IMR-90 (cell line): ENCODE measurements around the gene DYSF. TPM values are rescaled to one million over a fixed set of nuclear protein-coding genes. Genes with fewer than 3 reads are reported as not detected.

Experiments used
- ATAC-seq: fragments of 200-7000 bp; cut with Tn5 transposase; 2 replicates; pipeline ENCODE4 v1.9.1; 2020; ENCODE audit warnings: low read depth, mild to moderate bottlenecking, moderate library complexity
- BruUV-seq: library from RNA; stranded (reverse); fragments of 400-500 nt; replicated peaks from 2 replicates; lab custom pipeline; 2021; lab: Mats Ljungman, UMichigan
- CTCF ChIA-PET: fragments of 300-600 bp; formaldehyde crosslinking; extraction: SDS; loops from one replicate; lab custom pipeline; 2021; ENCODE audit warnings: antibody characterized with exemption; lab: Yijun Ruan, JAX
- POLR2A ChIA-PET: fragments of 300-600 bp; sonication (Branson Sonifier 250); formaldehyde crosslinking; loops from one replicate; lab custom pipeline; 2022; ENCODE audit warnings: antibody characterized with exemption; ENCODE audit not compliant: unreplicated experiment; lab: Charles Lee
- DNase-seq: peaks from one replicate; pipeline ENCODE4 v3.0.0; 2013
- H2AFZ ChIP-seq: replicated peaks from 2 replicates; pipeline ENCODE3; 2013; ENCODE audit warnings: low read length, mild to moderate bottlenecking; ENCODE audit not compliant: poor library complexity
- H2AK5ac ChIP-seq: 2 replicates; pipeline ENCODE4 v1.6.1; 2013; ENCODE audit warnings: low read depth, low read length, inconsistent platforms
- H2AK9ac ChIP-seq: replicated peaks from 2 replicates; pipeline ENCODE3; 2013; ENCODE audit warnings: mild to moderate bottlenecking, low read depth, low read length, moderate library complexity; ENCODE audit not compliant: poor library complexity
- H2BK120ac ChIP-seq: 2 replicates; pipeline ENCODE4 v1.6.1; 2013; ENCODE audit warnings: low read depth, low read length, inconsistent platforms
- H2BK15ac ChIP-seq: 3 replicates; pipeline ENCODE4 v1.6.1; 2013; ENCODE audit warnings: low read depth, low read length, inconsistent platforms
- H2BK20ac ChIP-seq: 2 replicates; pipeline ENCODE4 v1.6.1; 2013; ENCODE audit warnings: low read depth, mild to moderate bottlenecking, inconsistent platforms, low read length, moderate library complexity
- H2BK5ac ChIP-seq: 2 replicates; pipeline ENCODE4 v1.6.1; 2013; ENCODE audit warnings: mild to moderate bottlenecking, low read depth, low read length, inconsistent platforms; ENCODE audit not compliant: poor library complexity, severe bottlenecking
- H3K14ac ChIP-seq: replicated peaks from 2 replicates; pipeline ENCODE4 v1.6.1; 2013; ENCODE audit warnings: low read depth, low read length, inconsistent platforms
- H3K18ac ChIP-seq: 2 replicates; pipeline ENCODE4 v1.6.1; 2013; ENCODE audit warnings: low read depth, low read length, control low read depth
- H3K23ac ChIP-seq: 2 replicates; pipeline ENCODE4 v1.6.1; 2013; ENCODE audit warnings: low read depth, low read length, inconsistent platforms
- H3K27ac ChIP-seq: 2 replicates; pipeline ENCODE4 v1.5.1; 2013; ENCODE audit warnings: mild to moderate bottlenecking, control low read depth, low read length; ENCODE audit not compliant: insufficient read depth
- H3K27me3 ChIP-seq: 2 replicates; pipeline ENCODE4 v1.6.1; 2013; ENCODE audit warnings: low read length; ENCODE audit not compliant: control insufficient read depth, insufficient read depth
- H3K36me3 ChIP-seq: 2 replicates; pipeline ENCODE4 v1.6.1; 2013; ENCODE audit warnings: low read length, mixed read lengths; ENCODE audit not compliant: control insufficient read depth, insufficient read depth
- H3K4ac ChIP-seq: 2 replicates; pipeline ENCODE4 v1.6.1; 2013; ENCODE audit warnings: low read depth, low read length, inconsistent platforms
- H3K4me1 ChIP-seq: 2 replicates; pipeline ENCODE4 v1.6.1; 2013; ENCODE audit warnings: low read length, mixed read lengths; ENCODE audit not compliant: control insufficient read depth, insufficient read depth
- H3K4me2 ChIP-seq: 2 replicates; pipeline ENCODE4 v1.6.1; 2013; ENCODE audit warnings: low read depth, mild to moderate bottlenecking, control low read depth, low read length, moderate library complexity
- H3K4me3 ChIP-seq: 2 replicates; pipeline ENCODE4 v1.5.1; 2013; ENCODE audit warnings: low read depth, mild to moderate bottlenecking, control low read depth, low read length, moderate library complexity; ENCODE audit not compliant: insufficient read depth
- H3K56ac ChIP-seq: 2 replicates; pipeline ENCODE4 v1.6.1; 2013; ENCODE audit warnings: low read length, inconsistent platforms; ENCODE audit not compliant: insufficient read depth; ENCODE audit errors: extremely low read depth
- H3K79me1 ChIP-seq, 2 experiments: 2 replicates each; pipeline ENCODE4 v1.6.1; 2013; ENCODE audit warnings: low read length in 2 of 2, inconsistent platforms in 1 of 2, low read depth in 1 of 2
- H3K9ac ChIP-seq: 2 replicates; pipeline ENCODE4 v1.6.1; 2013; ENCODE audit warnings: low read depth, low read length, control low read depth
- H3K9me1 ChIP-seq: 2 replicates; pipeline ENCODE4 v1.6.1; 2013; ENCODE audit warnings: low read length, inconsistent platforms; ENCODE audit not compliant: insufficient read depth
- H3K9me3 ChIP-seq: 2 replicates; pipeline ENCODE4 v1.6.1; 2013; ENCODE audit warnings: low read length; ENCODE audit not compliant: control insufficient read depth, insufficient read depth
- H4K20me1 ChIP-seq: 2 replicates; pipeline ENCODE4 v1.6.1; 2013; ENCODE audit warnings: low read length, inconsistent platforms; ENCODE audit not compliant: insufficient read depth
- H4K5ac ChIP-seq: 2 replicates; pipeline ENCODE4 v1.6.1; 2013; ENCODE audit warnings: mild to moderate bottlenecking, low read depth, low read length, control low read depth
- H4K8ac ChIP-seq, 2 experiments: 2 replicates each; pipeline ENCODE4 v1.6.1; 2013; ENCODE audit warnings: low read depth in 2 of 2, low read length in 2 of 2, control low read depth in 1 of 2, inconsistent platforms in 1 of 2
- H4K91ac ChIP-seq: 2 replicates; pipeline ENCODE4 v1.6.1; 2013; ENCODE audit warnings: low read depth, low read length, inconsistent platforms; ENCODE audit not compliant: insufficient read depth
- CHD1 ChIP-seq: IDR thresholded peaks from 2 replicates; pipeline ENCODE4 v1.6.1; 2012; ENCODE audit warnings: low read depth, low read length, improper control_type of control experiment
- ELK1 ChIP-seq: fragments of 150-350 bp; IDR thresholded peaks from 2 replicates; pipeline ENCODE4 v1.6.1; 2016; ENCODE audit warnings: low read depth, mild to moderate bottlenecking, low read length, moderate library complexity, borderline replicate concordance
- MAFK ChIP-seq: IDR thresholded peaks from 2 replicates; pipeline ENCODE4 v1.6.1; 2012; ENCODE audit warnings: low read depth, low read length, improper control_type of control experiment
- MAZ ChIP-seq: IDR thresholded peaks from 2 replicates; pipeline ENCODE4 v1.6.1; 2012; ENCODE audit warnings: low read depth, mild to moderate bottlenecking, low read length, improper control_type of control experiment, moderate library complexity, borderline replicate concordance
- MXI1 ChIP-seq: IDR thresholded peaks from 2 replicates; pipeline ENCODE4 v1.6.1; 2012; ENCODE audit warnings: low read depth, mild to moderate bottlenecking, low read length, moderate library complexity, borderline replicate concordance
- NFE2L2 ChIP-seq: fragments of 150-350 bp; IDR thresholded peaks from 2 replicates; pipeline ENCODE4 v1.6.1; 2016; ENCODE audit warnings: low read depth, mild to moderate bottlenecking, low read length
- POLR2A ChIP-seq: IDR thresholded peaks from 2 replicates; pipeline ENCODE4 v1.6.1; 2012; ENCODE audit warnings: mild to moderate bottlenecking, low read depth, low read length
- RAD21 ChIP-seq: IDR thresholded peaks from 2 replicates; pipeline ENCODE4 v1.6.1; 2012; ENCODE audit warnings: low read length, improper control_type of control experiment
- RCOR1 ChIP-seq: IDR thresholded peaks from 2 replicates; pipeline ENCODE4 v1.6.1; 2012; ENCODE audit warnings: mild to moderate bottlenecking, low read length, improper control_type of control experiment; ENCODE audit not compliant: insufficient replicate concordance
- WGBS, 2 experiments: methylation state at CpG; one replicate each; pipeline versions ENCODE4 v1.1.5 to v1.1.7; 2013; ENCODE audit warnings: missing lambda C conversion rate in 2 of 2; ENCODE audit not compliant: insufficient read length in 1 of 2; ENCODE audit errors: extremely low coverage in 2 of 2; 5-methylcytosine and 5-hydroxymethylcytosine counted together
- dilution Hi-C: fragments of 300-500 bp; cut with HindIII; formaldehyde crosslinking; loops from one replicate; pipeline ENCODE4 v1.14.3; 2018; ENCODE audit warnings: low sequenced_read_pairs; ENCODE audit not compliant: unreplicated experiment
- in situ Hi-C: fragments of 300-500 bp; cut with MboI; formaldehyde crosslinking; loops from 3 replicates; pipeline ENCODE4 v1.14.3; 2019; ENCODE audit warnings: low sequenced_read_pairs, inconsistent platforms, mixed read lengths
- intact Hi-C: fragments of 100-400 bp; cut with micrococcal nuclease; formaldehyde crosslinking; loops from 2 replicates; pipeline ENCODE4 v1.10.0; 2022
- polyA plus RNA-seq, 3 experiments: library from polyadenylated mRNA; depleted of rRNA; stranded (reverse); fragments of >200 nt; gene quantifications; 2 replicates each; pipeline ENCODE4 v1.2.3, GENCODE V29; 2012; ENCODE audit warnings: low replicate concordance in 1 of 3
- total RNA-seq: library from RNA; depleted of rRNA; stranded (reverse); fragments of >200 nt; gene quantifications from 2 replicates; pipeline ENCODE4 v1.2.3, GENCODE V29; 2012
- TF ChIP-seq, protein P1 (sequence below): fragments of 150-350 bp; IDR thresholded peaks from 2 replicates; pipeline ENCODE4 v1.6.1; 2017; ENCODE audit warnings: mild to moderate bottlenecking, antibody characterized with exemption, low read length, low read depth

DYSF gene
- total and polyA plus RNA-seq, 2 of the 4 experiments (the other 2 are of a cell fraction) = 0.09 to 0.18 TPM

DNA sequence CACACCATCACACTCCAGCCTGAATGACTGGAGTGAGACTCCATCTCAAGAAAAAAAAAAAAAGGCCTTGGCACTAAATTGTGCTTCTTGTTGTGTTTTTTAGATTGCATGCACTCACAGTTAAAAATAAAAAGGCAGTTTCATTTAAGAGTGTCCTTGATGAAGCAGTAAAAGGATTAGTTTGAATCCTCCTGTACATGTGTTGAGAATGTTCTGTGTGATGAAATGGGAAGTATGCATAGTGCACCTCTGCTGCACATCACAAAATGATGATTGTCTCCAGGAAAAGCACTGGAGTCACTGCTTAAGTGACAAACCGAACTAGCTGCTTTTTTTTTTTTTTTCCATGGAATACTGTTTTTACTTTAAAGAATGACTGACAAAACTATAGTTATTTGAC, 23.1 kb downstream of the DYSF start:
- BruUV-seq = no TSS peak

More for the DNA sequence above, 23.1 kb downstream of the DYSF start:
- CTCF ChIA-PET = no interaction called here
- Histone ChIP-seq H2BK20ac (no peak overlapping the region), H3K4ac (no peak overlapping the region), H4K5ac (no peak overlapping the region), H3K23ac (no peak overlapping the region), H3K9me3 (no peaks in the 10 kb centered on the region), H3K18ac (no peak overlapping the region), H3K4me2 (no peak overlapping the region), H3K79me1 (no peaks in the 10 kb centered on the region), H2AK9ac (no peak overlapping the region), H3K56ac (no peak overlapping the region), H3K36me3 (no peaks in the 10 kb centered on the region), H2AFZ (no peak overlapping the region), H3K9ac (no peak overlapping the region), H4K20me1 (no peaks in the 10 kb centered on the region), H3K4me3 (no peak overlapping the region), H3K4me1 (no peaks in the 10 kb centered on the region), H3K27ac (no peak overlapping the region), H3K9me1 (no peaks in the 10 kb centered on the region), H2BK120ac (no peak overlapping the region), H4K8ac (no peak overlapping the region), H2BK15ac (no peak overlapping the region), H2BK5ac (no peak overlapping the region), H3K14ac (no peak overlapping the region), H3K27me3 (peaks cover 34% of the 10 kb centered on the region), H4K91ac (no peak overlapping the region), H2AK5ac (no peak overlapping the region)
- POLR2A ChIA-PET = interaction anchor here (0.6 to 0.7 kb wide), 3 partner anchors 13 to 563 kb away, joined by 4 to 9 read pairs (median 4); partner anchors contain the start of gene MPHOSPH10
- in situ Hi-C loops = no loop called here
- intact Hi-C loops = no loop called here
- no CpG with 5 or more reads among the region's 1 CpG for WGBS, 2 experiments
- dilution Hi-C loops = no loop called here
- ATAC-seq (no peak), DNase-seq (no peak)
- TF ChIP-seq, protein P1, sequence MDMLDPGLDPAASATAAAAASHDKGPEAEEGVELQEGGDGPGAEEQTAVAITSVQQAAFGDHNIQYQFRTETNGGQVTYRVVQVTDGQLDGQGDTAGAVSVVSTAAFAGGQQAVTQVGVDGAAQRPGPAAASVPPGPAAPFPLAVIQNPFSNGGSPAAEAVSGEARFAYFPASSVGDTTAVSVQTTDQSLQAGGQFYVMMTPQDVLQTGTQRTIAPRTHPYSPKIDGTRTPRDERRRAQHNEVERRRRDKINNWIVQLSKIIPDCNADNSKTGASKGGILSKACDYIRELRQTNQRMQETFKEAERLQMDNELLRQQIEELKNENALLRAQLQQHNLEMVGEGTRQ = no peak
- TF ChIP-seq POLR2A (no peak), ELK1 (no peak), CHD1 (no peak), NFE2L2 (no peak), MAFK (no peak), RAD21 (no peak), RCOR1 (no peak), MXI1 (no peak), MAZ (no peak)
